Fibroblast of lung (primary cell): Measurements from ENCODE around the gene SEC31A. TPM values are rescaled to one million over a fixed set of nuclear protein-coding genes. Genes with fewer than 3 reads are reported as not detected.
A peak's percentile ranks its signal among the peaks of the same experiment; 100 is the strongest.

Experiments
- DNase-seq, 2 donors: peaks; one replicate each; pipeline versions ENCODE4 v3.0.0 to v3.0.0-alpha.2; 2010; ENCODE audit warnings: low read depth in 2 of 2
- H2AFZ ChIP-seq: 2 replicates; pipeline ENCODE4 v1.5.1; 2012; ENCODE audit warnings: low read length, control low read depth, inconsistent platforms
- H3K27ac ChIP-seq: 2 replicates; pipeline ENCODE4 v1.5.1; 2011; ENCODE audit warnings: low read length, control low read depth; ENCODE audit not compliant: insufficient read depth
- H3K27me3 ChIP-seq: 2 replicates; pipeline ENCODE4 v1.5.1; 2011; ENCODE audit warnings: mild to moderate bottlenecking, low read length; ENCODE audit not compliant: control insufficient read depth, insufficient read depth
- H3K36me3 ChIP-seq: 2 replicates; pipeline ENCODE4 v1.5.1; 2011; ENCODE audit warnings: low read length; ENCODE audit not compliant: control insufficient read depth, insufficient read depth
- H3K4me1 ChIP-seq: 2 replicates; pipeline ENCODE4 v1.5.1; 2011; ENCODE audit warnings: low read length; ENCODE audit not compliant: control insufficient read depth, insufficient read depth; ENCODE audit errors: extremely low read depth
- H3K4me2 ChIP-seq: 2 replicates; pipeline ENCODE4 v1.5.1; 2011; ENCODE audit warnings: low read length, control low read depth; ENCODE audit not compliant: insufficient read depth; ENCODE audit errors: extremely low read depth
- H3K4me3 ChIP-seq, 4 experiments: fragments of 200-600 bp in 1 of 4; sonication (generic) in 1 of 4; replicated peaks in 1 of 4; 2 replicates each; pipeline ENCODE4 v1.5.1; 2011 to 2016; ENCODE audit warnings: low read length in 4 of 4, low read depth in 3 of 4, mild to moderate bottlenecking in 3 of 4, control low read depth in 2 of 4, inconsistent platforms in 1 of 4, mixed read lengths in 1 of 4; ENCODE audit not compliant: insufficient read depth in 1 of 4; ENCODE audit errors: control extremely low read depth in 1 of 4
- H3K79me2 ChIP-seq: 2 replicates; pipeline ENCODE4 v1.5.1; 2012; ENCODE audit warnings: mild to moderate bottlenecking, low read length, inconsistent platforms; ENCODE audit not compliant: control insufficient read depth, insufficient read depth
- H3K9ac ChIP-seq: 2 replicates; pipeline ENCODE4 v1.5.1; 2011; ENCODE audit warnings: mild to moderate bottlenecking, low read length, control low read depth; ENCODE audit not compliant: insufficient read depth
- H3K9me3 ChIP-seq: 2 replicates; pipeline ENCODE4 v1.5.1; 2012; ENCODE audit warnings: low read depth, low read length; ENCODE audit not compliant: control insufficient read depth, insufficient read depth
- H4K20me1 ChIP-seq: 2 replicates; pipeline ENCODE4 v1.5.1; 2011; ENCODE audit warnings: low read length; ENCODE audit not compliant: control insufficient read depth, insufficient read depth; ENCODE audit errors: extremely low read depth
- CTCF ChIP-seq, 2 donors: IDR thresholded peaks in 1 of 2; conservative IDR thresholded peaks in 1 of 2; 1 replicate in 1 of 2; 2 replicates in 1 of 2; pipeline ENCODE4 v1.5.1; 2011 to 2012; ENCODE audit warnings: low read length in 2 of 2, control low read depth in 1 of 2, inconsistent platforms in 1 of 2, low read depth in 1 of 2, mild to moderate bottlenecking in 1 of 2
- EZH2 ChIP-seq: IDR thresholded peaks from 2 replicates; pipeline ENCODE4 v1.5.1; 2012; ENCODE audit warnings: low read length, control low read depth, mild to moderate bottlenecking; ENCODE audit errors: missing control alignments
- polyA minus RNA-seq: library from RNA; depleted of rRNA, polyadenylated mRNA; stranded (reverse); fragments of >200 nt; gene quantifications from 2 replicates; pipeline ENCODE4 v1.2.3, GENCODE V29; 2011; ENCODE audit warnings: low replicate concordance
- polyA plus RNA-seq, 2 donors: library from polyadenylated mRNA; depleted of rRNA in 1 of 2; stranded (reverse) in 1 of 2; unstranded in 1 of 2; fragments of >200 nt; gene quantifications; 2 replicates each; pipeline ENCODE4 v1.2.1, GENCODE V29; 2011 to 2012; ENCODE audit warnings: missing spikeins in 1 of 2
- total RNA-seq: library from RNA; depleted of rRNA; stranded (reverse); fragments of >200 nt; gene quantifications from 2 replicates; pipeline ENCODE4 v1.2.1, GENCODE V29; 2014

The SEC31A gene
- total RNA-seq (297 and 342 TPM in 2 replicates), polyA plus RNA-seq (421 and 472 TPM in 2 replicates), polyA minus RNA-seq (148 and 211 TPM in 2 replicates)
- polyA plus RNA-seq (2012): 226 and 287 TPM in 2 replicates

GRCh38 chr4:82890901-82891706 is at the start of gene SEC31A:
Gene SEC31A, minus strand, starts transcription at chr4:82891153. Its CDS starts 9,217 bp downstream, at chr4:82881936.
- H3K79me2 ChIP-seq: peaks cover 52% of the 10 kb centered on the region

GRCh38 chr4:82939414-82939813 is 48.5 kb upstream of the SEC31A start:
- Histone ChIP-seq H3K27me3 (no peaks in the 10 kb centered on the region), H4K20me1 (no peaks in the 10 kb centered on the region), H3K9ac (no peak overlapping the region), H2AFZ (no peak overlapping the region), H3K9me3 (no peaks in the 10 kb centered on the region), H3K27ac (no peak overlapping the region), H3K79me2 (no peaks in the 10 kb centered on the region), H3K4me1 (no peaks in the 10 kb centered on the region), H3K4me2 (no peak overlapping the region), H3K36me3 (peaks cover 2% of the 10 kb centered on the region), H3K4me3 (no peak overlapping the region)
- no peak for DNase-seq
- TF ChIP-seq CTCF (conservative IDR thresholded peaks at IDR 0.05 in 1 of 2, IDR thresholded peaks at IDR 0.05 in 1 of 2; ENCODE audit: low read depth in 1 of 2, low read length in 2 of 2) (no peak), EZH2 (no peak)

More at GRCh38 chr4:82890901-82891706, at the start of gene SEC31A:
- peaks cover 7% of the 10 kb centered on the region for H3K36me3 ChIP-seq
- H3K4me1 ChIP-seq: peaks cover under 1% of the 10 kb centered on the region
- peak within 1 kb of the TSS; percentile 99 for H3K27ac ChIP-seq
- H4K20me1 ChIP-seq: peaks cover 5% of the 10 kb centered on the region
- no peaks in the 10 kb centered on the region for H3K9me3 ChIP-seq
- peak within 1 kb of the TSS; percentile 55 to 98 (median 88) for H3K4me3 ChIP-seq
- peak within 1 kb of the TSS; percentile 52 for H3K4me2 ChIP-seq
- DNase-seq: peak; percentile 92 to 94
- H3K27me3 ChIP-seq: no peaks in the 10 kb centered on the region
- TF ChIP-seq CTCF (conservative IDR thresholded peaks at IDR 0.05 in 1 of 2, IDR thresholded peaks at IDR 0.05 in 1 of 2; ENCODE audit: low read depth in 1 of 2, low read length in 2 of 2): no peak
- TF ChIP-seq EZH2: no peak
- H3K9ac ChIP-seq: peak within 1 kb of the TSS; percentile 100
- peak within 1 kb of the TSS; percentile 68 for H2AFZ ChIP-seq

- H3K79me2 ChIP-seq: no peaks in the 10 kb centered on the region
- H2AFZ ChIP-seq: no peak overlapping the region
- no peak overlapping the region for H3K4me2 ChIP-seq
- H3K4me3 ChIP-seq: no peak overlapping the region
- no peaks in the 10 kb centered on the region for H3K27me3 ChIP-seq
- TF ChIP-seq CTCF (conservative IDR thresholded peaks at IDR 0.05 in 1 of 2, IDR thresholded peaks at IDR 0.05 in 1 of 2; ENCODE audit: low read depth in 1 of 2, low read length in 2 of 2): no peak
- no peak for TF ChIP-seq EZH2
- H3K27ac ChIP-seq: no peak overlapping the region
- no peak for DNase-seq
- H3K36me3 ChIP-seq: peaks cover 1% of the 10 kb centered on the region
- no peaks in the 10 kb centered on the region for H3K4me1 ChIP-seq
- no peaks in the 10 kb centered on the region for H4K20me1 ChIP-seq
- no peaks in the 10 kb centered on the region for H3K9me3 ChIP-seq
- H3K9ac ChIP-seq: no peak overlapping the region
Observed at GRCh38 chr4:82934441-82934840, 43.5 kb upstream of the SEC31A start.
